ENCODE data around the gene PDZD7. TPM values are rescaled to one million over a fixed set of nuclear protein-coding genes. Genes with fewer than 3 reads are reported as not detected.

PDZD7 gene
- total and polyA plus RNA-seq, 4 donors: 0.09 to 1.3 (median 0.55) TPM

GRCh38 chr10:100979791-100980272, 51.1 kb downstream of the PDZD7 start:
- Histone ChIP-seq H3K27ac (ENCODE audit: low read depth in 1 of 2, low read length in 1 of 2) (no peak overlapping the region), H3K36me3 (ENCODE audit: control insufficient read depth in 4 of 4, insufficient read depth in 4 of 4, low read length in 4 of 4) (peaks cover 3 to 35% (median 30%) of the 10 kb centered on the region in 4 donors), H3K9me3 (ENCODE audit: control insufficient read depth in 4 of 4, insufficient read depth in 3 of 4, low read length in 3 of 4) (no peaks in the 10 kb centered on the region), H3K4me1 (ENCODE audit: control insufficient read depth in 5 of 5, insufficient read depth in 5 of 5, low read length in 5 of 5) (no peaks in the 10 kb centered on the region), H3K9ac (ENCODE audit: insufficient read depth in 1 of 2, low read length in 2 of 2) (no peak overlapping the region), H3K4me3 (no peak overlapping the region), H3K27me3 (ENCODE audit: control insufficient read depth in 3 of 3, insufficient read depth in 3 of 3, low read length in 2 of 3) (no peaks in the 10 kb centered on the region)
- WGBS, 2 donors: 94 to 98% methylated on average over 16 of the region's 16 CpGs
- DNase-seq (no peak), ATAC-seq (ENCODE audit: insufficient read depth, low FRiP score) (no peak)
- TF ChIP-seq CTCF (IDR thresholded peaks at IDR 0.05; ENCODE audit: control extremely low read depth, extremely low read depth): no peak

- Histone ChIP-seq H3K4me1 (ENCODE audit: control insufficient read depth in 5 of 5, insufficient read depth in 5 of 5, low read length in 5 of 5) (no peaks in the 10 kb centered on the region), H3K9me3 (ENCODE audit: control insufficient read depth in 4 of 4, insufficient read depth in 3 of 4, low read length in 3 of 4) (no peaks in the 10 kb centered on the region), H3K9ac (ENCODE audit: insufficient read depth in 1 of 2, low read length in 2 of 2) (no peak overlapping the region), H3K36me3 (ENCODE audit: control insufficient read depth in 4 of 4, insufficient read depth in 4 of 4, low read length in 4 of 4) (peaks cover 3 to 35% (median 28%) of the 10 kb centered on the region in 4 donors), H3K27me3 (ENCODE audit: control insufficient read depth in 3 of 3, insufficient read depth in 3 of 3, low read length in 2 of 3) (no peaks in the 10 kb centered on the region), H3K27ac (ENCODE audit: low read depth in 1 of 2, low read length in 1 of 2) (no peak overlapping the region), H3K4me3 (no peak overlapping the region)
- no peak for DNase-seq
- no peak for ATAC-seq (ENCODE audit: insufficient read depth, low FRiP score)
- no peak for TF ChIP-seq CTCF (IDR thresholded peaks at IDR 0.05; ENCODE audit: control extremely low read depth, extremely low read depth)
- WGBS, 2 donors: 86 to 89% methylated on average over 10 of the region's 10 CpGs
Measured at GRCh38 chr10:100978901-100979195, 52.1 kb downstream of the PDZD7 start.

DNA sequence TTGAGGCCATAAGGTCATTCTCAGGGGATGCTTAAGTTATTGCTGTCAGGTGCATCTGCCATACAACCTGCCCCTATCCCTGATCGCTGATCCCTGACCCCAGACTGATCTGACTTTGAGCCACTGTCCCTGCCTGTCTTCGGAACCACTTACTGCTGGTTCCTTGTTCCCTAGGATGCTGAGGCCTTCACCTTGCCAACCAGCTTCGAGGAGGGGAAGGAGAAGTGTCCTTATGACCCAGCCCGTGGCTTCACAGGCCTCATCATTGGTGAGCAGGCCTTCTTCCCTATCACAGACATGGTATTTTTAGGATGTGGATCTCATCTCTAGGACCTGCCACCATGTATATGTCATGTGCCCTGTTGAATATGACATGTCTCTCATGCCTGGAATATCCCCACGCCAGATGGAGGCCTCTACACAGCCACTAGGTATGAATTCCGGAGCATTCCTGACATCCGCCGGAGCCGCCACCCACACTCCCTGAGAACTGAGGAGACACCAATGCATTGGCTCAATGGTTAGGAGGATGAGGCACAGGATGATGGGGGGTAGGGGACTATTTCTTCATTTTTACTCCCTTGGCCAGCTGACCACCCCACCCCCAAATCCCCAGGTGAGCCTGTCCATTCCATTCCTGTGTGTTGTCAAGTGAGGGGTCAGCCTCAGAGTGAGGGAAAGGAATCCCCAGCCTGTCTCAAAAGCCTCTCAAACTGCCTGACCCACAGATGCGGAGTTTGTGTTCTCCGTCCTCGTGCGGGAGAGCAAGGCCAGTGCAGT, 52.6 kb downstream of the PDZD7 start:
- WGBS, 2 donors: 90 to 92% methylated on average over 13 of the region's 13 CpGs
- Histone ChIP-seq H3K4me1 (ENCODE audit: control insufficient read depth in 5 of 5, insufficient read depth in 5 of 5, low read length in 5 of 5) (no peaks in the 10 kb centered on the region), H3K9ac (ENCODE audit: insufficient read depth in 1 of 2, low read length in 2 of 2) (no peak overlapping the region), H3K4me3 (no peak overlapping the region), H3K9me3 (ENCODE audit: control insufficient read depth in 4 of 4, insufficient read depth in 3 of 4, low read length in 3 of 4) (no peaks in the 10 kb centered on the region), H3K27ac (ENCODE audit: low read depth in 1 of 2, low read length in 1 of 2) (no peak overlapping the region), H3K36me3 (ENCODE audit: control insufficient read depth in 4 of 4, insufficient read depth in 4 of 4, low read length in 4 of 4) (peaks cover 3 to 33% (median 27%) of the 10 kb centered on the region in 4 donors), H3K27me3 (ENCODE audit: control insufficient read depth in 3 of 3, insufficient read depth in 3 of 3, low read length in 2 of 3) (no peaks in the 10 kb centered on the region)
- DNase-seq (no peak), ATAC-seq (ENCODE audit: insufficient read depth, low FRiP score) (no peak)
- no peak for TF ChIP-seq CTCF (IDR thresholded peaks at IDR 0.05; ENCODE audit: control extremely low read depth, extremely low read depth)

Data from lung (tissue), 12 donors.